A673 (cell line): ENCODE results near the gene CALN1.
"Not testable (repeated sequence)": the region's sequence is repeated elsewhere in the genome, so short reads cannot be mapped to it uniquely, and the experiment has no call there.

Experiments used
- CTCF ChIP-seq: fragments of 300-800, 200-600 bp; sonication (generic); conservative IDR thresholded peaks from 2 replicates; pipeline ENCODE4 v1.5.1; 2017; ENCODE audit warnings: low read depth, mild to moderate bottlenecking, antibody characterized with exemption, low read length, moderate library complexity, mixed read lengths
- EZH2 ChIP-seq: fragments of 200-600 bp; sonication (generic); IDR thresholded peaks from 2 replicates; pipeline ENCODE4 v1.6.1; 2017; ENCODE audit warnings: borderline replicate concordance, low read depth, mild to moderate bottlenecking, mixed read lengths, antibody characterized with exemption, low read length; ENCODE audit not compliant: poor library complexity, severe bottlenecking

GRCh38 chr7:71822406-71822805 is 589.7 kb downstream of the CALN1 start:
- not testable (repeated sequence) for TF ChIP-seq EZH2, CTCF
